ENCODE measurements around the gene LTB4R.

The LTB4R gene

GRCh38 chr14:24292118-24292807, 19.0 kb upstream of the LTB4R start:
- H3K79me2 ChIP-seq: peaks cover 2% of the 10 kb centered on the region
- H3K4me2 ChIP-seq (ENCODE audit: low read length): no peak overlapping the region
- no peak overlapping the region for H3K9ac ChIP-seq
- H2AFZ ChIP-seq: no peak overlapping the region
- no peak for TF ChIP-seq CTCF (IDR thresholded peaks at IDR 0.05)
- H3K4me1 ChIP-seq: no peaks in the 10 kb centered on the region
- no peaks in the 10 kb centered on the region for H3K9me3 ChIP-seq (ENCODE audit: control insufficient read depth, low read length)
- no peak overlapping the region for H3K4me3 ChIP-seq (ENCODE audit: low read depth, low read length)
- H3K36me3 ChIP-seq (ENCODE audit: control insufficient read depth, insufficient read depth, low read length): no peaks in the 10 kb centered on the region
- H3K27ac ChIP-seq: no peak overlapping the region
- no peaks in the 10 kb centered on the region for H3K27me3 ChIP-seq (ENCODE audit: control insufficient read depth, insufficient read depth, low read length)

- Histone ChIP-seq H3K79me2 (peaks cover 5% of the 10 kb centered on the region), H3K4me2 (ENCODE audit: low read length) (no peak overlapping the region), H3K4me3 (ENCODE audit: low read depth, low read length) (no peak overlapping the region), H3K27me3 (ENCODE audit: control insufficient read depth, insufficient read depth, low read length) (no peaks in the 10 kb centered on the region), H3K9me3 (ENCODE audit: control insufficient read depth, low read length) (no peaks in the 10 kb centered on the region), H3K27ac (no peak overlapping the region), H3K9ac (no peak overlapping the region), H3K36me3 (ENCODE audit: control insufficient read depth, insufficient read depth, low read length) (no peaks in the 10 kb centered on the region), H3K4me1 (no peaks in the 10 kb centered on the region), H2AFZ (no peak overlapping the region)
- no peak for TF ChIP-seq CTCF (IDR thresholded peaks at IDR 0.05)
Measured at GRCh38 chr14:24293525-24293924, 17.8 kb upstream of the LTB4R start.

GRCh38 chr14:24296341-24297157, 14.8 kb upstream of the LTB4R start:
- Histone ChIP-seq H3K79me2 (peaks cover 8% of the 10 kb centered on the region), H3K36me3 (ENCODE audit: control insufficient read depth, insufficient read depth, low read length) (no peaks in the 10 kb centered on the region), H2AFZ (no peak overlapping the region), H3K4me2 (ENCODE audit: low read length) (no peak overlapping the region), H3K4me3 (ENCODE audit: low read depth, low read length) (no peak overlapping the region), H3K27ac (no peak overlapping the region), H3K27me3 (ENCODE audit: control insufficient read depth, insufficient read depth, low read length) (no peaks in the 10 kb centered on the region), H3K9ac (no peak overlapping the region), H3K4me1 (peaks cover 8% of the 10 kb centered on the region), H3K9me3 (ENCODE audit: control insufficient read depth, low read length) (no peaks in the 10 kb centered on the region)
- TF ChIP-seq CTCF (IDR thresholded peaks at IDR 0.05): peak; percentile 77

- no peak overlapping the region for H3K27ac ChIP-seq
- H3K4me1 ChIP-seq: peaks cover 8% of the 10 kb centered on the region
- peaks cover 8% of the 10 kb centered on the region for H3K79me2 ChIP-seq
- H3K9ac ChIP-seq: no peak overlapping the region
- H2AFZ ChIP-seq: no peak overlapping the region
- no peaks in the 10 kb centered on the region for H3K9me3 ChIP-seq (ENCODE audit: control insufficient read depth, low read length)
- H3K4me2 ChIP-seq (ENCODE audit: low read length): no peak overlapping the region
- peak; percentile 48 for TF ChIP-seq CTCF (IDR thresholded peaks at IDR 0.05)
- H3K36me3 ChIP-seq (ENCODE audit: control insufficient read depth, insufficient read depth, low read length): no peaks in the 10 kb centered on the region
- H3K4me3 ChIP-seq (ENCODE audit: low read depth, low read length): no peak overlapping the region
- no peaks in the 10 kb centered on the region for H3K27me3 ChIP-seq (ENCODE audit: control insufficient read depth, insufficient read depth, low read length)
Measured at GRCh38 chr14:24297190-24297964, 13.9 kb upstream of the LTB4R start.

Data from parathyroid adenoma (tissue), 2 donors.